Endothelial cell of umbilical vein (primary cell): ENCODE measurements around the gene LRCH1. TPM values are rescaled to one million over a fixed set of nuclear protein-coding genes. Genes with fewer than 3 reads are reported as not detected.

Source experiments
- BruUV-seq: library from RNA; stranded (reverse); fragments of 400-500 nt; replicated peaks from 2 replicates; lab custom pipeline; 2021; lab: Mats Ljungman, UMichigan
- CTCF ChIA-PET: fragments of 300-600, 350-600 bp; sonication (Branson Sonifier 250); formaldehyde crosslinking; loops from one replicate; lab custom pipeline; 2021; ENCODE audit warnings: antibody characterized with exemption, inconsistent platforms; lab: Charles Lee
- POLR2A ChIA-PET: fragments of 300-600, 350-600 bp; sonication (Branson Sonifier 250); formaldehyde crosslinking; loops from one replicate; lab custom pipeline; 2021; ENCODE audit warnings: antibody characterized with exemption, inconsistent platforms; lab: Charles Lee
- DNase-seq: peaks from one replicate; pipeline ENCODE4 v3.0.0-alpha.2; 2011; ENCODE audit warnings: low read depth, low spot score
- FAIRE-seq: peaks from 2 replicates; lab custom pipeline; 2011; peaks lifted over from hg19 to GRCh38; lab: Jason Lieb, UNC
- H2AFZ ChIP-seq: 2 replicates; pipeline ENCODE4 v1.6.0; 2012; ENCODE audit warnings: low read depth, low read length, control low read depth, inconsistent platforms
- H3K27ac ChIP-seq: 2 replicates; pipeline ENCODE4 v1.5.1; 2011; ENCODE audit warnings: low read depth, mild to moderate bottlenecking, control low read depth, low read length, moderate library complexity; ENCODE audit not compliant: insufficient read depth
- H3K27me3 ChIP-seq, 2 experiments: 2 replicates each; pipeline versions ENCODE4 v1.6.0 to v1.6.1; 2011; ENCODE audit warnings: low read length in 2 of 2, mixed read lengths in 1 of 2; ENCODE audit not compliant: control insufficient read depth in 2 of 2, insufficient read depth in 2 of 2
- H3K36me3 ChIP-seq, 2 experiments: 2 replicates in 1 of 2; 3 replicates in 1 of 2; pipeline ENCODE4 v1.5.1; 2011; ENCODE audit warnings: low read length in 2 of 2, mild to moderate bottlenecking in 1 of 2, moderate library complexity in 1 of 2; ENCODE audit not compliant: control insufficient read depth in 2 of 2, insufficient read depth in 2 of 2; ENCODE audit errors: extremely low read depth in 1 of 2
- H3K4me1 ChIP-seq: 3 replicates; pipeline ENCODE4 v1.5.1; 2011; ENCODE audit warnings: mild to moderate bottlenecking, low read length; ENCODE audit not compliant: control insufficient read depth, insufficient read depth; ENCODE audit errors: extremely low read depth
- H3K4me2 ChIP-seq: 2 replicates; pipeline ENCODE4 v1.6.1; 2011; ENCODE audit warnings: low read length, control low read depth, mixed read lengths; ENCODE audit not compliant: insufficient read depth
- H3K4me3 ChIP-seq, 3 experiments: fragments of 200-600 bp in 1 of 3; sonication (generic), shearing (Covaris generic) in 1 of 3; replicated peaks in 1 of 3; 2 replicates each; pipeline ENCODE4 v1.5.1; 2011 to 2016; ENCODE audit warnings: control low read depth in 3 of 3, low read length in 3 of 3, mild to moderate bottlenecking in 2 of 3, inconsistent platforms in 1 of 3, low read depth in 1 of 3, moderate library complexity in 1 of 3; ENCODE audit not compliant: insufficient read depth in 1 of 3
- H3K79me2 ChIP-seq: 2 replicates; pipeline ENCODE4 v1.6.0; 2012; ENCODE audit warnings: low read length, inconsistent platforms; ENCODE audit not compliant: control insufficient read depth, insufficient read depth
- H3K9ac ChIP-seq: replicated peaks from 2 replicates; pipeline ENCODE3; 2011; ENCODE audit warnings: low read length, control low read depth; ENCODE audit not compliant: insufficient read depth; ENCODE audit errors: extremely low read depth
- H3K9me1 ChIP-seq: replicated peaks from 3 replicates; pipeline ENCODE4 v1.6.0; 2011; ENCODE audit warnings: mild to moderate bottlenecking, low read length; ENCODE audit not compliant: control insufficient read depth, insufficient read depth; ENCODE audit errors: extremely low read depth
- H3K9me3 ChIP-seq: replicated peaks from 2 replicates; pipeline ENCODE4 v1.5.1; 2012; ENCODE audit warnings: low read length, inconsistent platforms; ENCODE audit not compliant: control insufficient read depth, insufficient read depth
- H4K20me1 ChIP-seq: replicated peaks from 2 replicates; pipeline ENCODE3; 2011; ENCODE audit warnings: mild to moderate bottlenecking, low read length; ENCODE audit not compliant: control insufficient read depth, insufficient read depth; ENCODE audit errors: extremely low read depth
- EZH2 ChIP-seq: IDR thresholded peaks from 2 replicates; pipeline ENCODE4 v1.6.1; 2012; ENCODE audit warnings: borderline replicate concordance, low read depth, mild to moderate bottlenecking, moderate library complexity, low read length, inconsistent platforms; ENCODE audit not compliant: severe bottlenecking
- FOS ChIP-seq: IDR thresholded peaks from 2 replicates; pipeline ENCODE4 v1.6.1; 2011; ENCODE audit warnings: mild to moderate bottlenecking, low read length, moderate library complexity, borderline replicate concordance; ENCODE audit not compliant: insufficient read depth
- GATA2 ChIP-seq: IDR thresholded peaks from 2 replicates; pipeline ENCODE4 v1.7.0; 2011; ENCODE audit warnings: low read depth, mild to moderate bottlenecking, moderate library complexity, mixed read lengths, low read length; ENCODE audit not compliant: insufficient read length, insufficient read depth
- JUN ChIP-seq: IDR thresholded peaks from 2 replicates; pipeline ENCODE4 v1.6.1; 2011; ENCODE audit warnings: borderline replicate concordance, low read depth; ENCODE audit not compliant: insufficient read length, insufficient read depth
- MAX ChIP-seq: IDR thresholded peaks from 2 replicates; pipeline ENCODE4 v1.6.1; 2011; ENCODE audit not compliant: insufficient read depth, insufficient read length
- MYC ChIP-seq: IDR thresholded peaks from one replicate; pipeline ENCODE4 v1.6.1; 2011; ENCODE audit warnings: mild to moderate bottlenecking, low read depth, low read length
- POLR2A ChIP-seq: IDR thresholded peaks from 2 replicates; pipeline ENCODE4 v1.6.1; 2012; ENCODE audit warnings: low read depth, mild to moderate bottlenecking, control low read depth, low read length
- POLR2AphosphoS5 ChIP-seq: IDR thresholded peaks from 2 replicates; pipeline ENCODE4 v1.6.1; 2012; ENCODE audit warnings: low read depth, mild to moderate bottlenecking, control low read depth, low read length, moderate library complexity; ENCODE audit not compliant: insufficient read depth
- dilution Hi-C: fragments of 300-500 bp; cut with MboI; formaldehyde crosslinking; loops from one replicate; pipeline ENCODE4 v1.15.0; 2019; ENCODE audit warnings: low sequenced_read_pairs; ENCODE audit not compliant: extremely low pct_ligation_motif_present
- intact Hi-C: fragments of 100-400 bp; cut with micrococcal nuclease; formaldehyde crosslinking; loops from one replicate; pipeline ENCODE4 v1.10.0; 2022
- polyA plus RNA-seq, 4 experiments: library from polyadenylated mRNA; depleted of rRNA in 3 of 4; stranded (reverse) in 3 of 4; unstranded in 1 of 4; fragments of >200 nt; gene quantifications; 2 replicates each; pipeline versions ENCODE4 v1.2.1 to v1.2.3, GENCODE V29; 2011 to 2012; ENCODE audit warnings: missing spikeins in 1 of 4
- total RNA-seq: library from RNA; stranded (reverse); gene quantifications from 2 replicates; pipeline ENCODE4 v1.2.3, GENCODE V29; 2021
- TF ChIP-seq, protein P1 (sequence below), 2 donors: IDR thresholded peaks; 1 replicate in 1 of 2; 2 replicates in 1 of 2; pipeline ENCODE4 v1.5.1; 2011; ENCODE audit warnings: low read length in 2 of 2, mild to moderate bottlenecking in 2 of 2, moderate library complexity in 2 of 2, control low read depth in 1 of 2, inconsistent platforms in 1 of 2, low read depth in 1 of 2; ENCODE audit not compliant: insufficient read depth in 1 of 2; ENCODE audit errors: extremely low read depth in 1 of 2

LRCH1 gene
- total and polyA plus RNA-seq, 2 donors (not counting 3 experiments of a cell fraction or from before 2014, with no cell fraction given) = 5.4 to 16.5 TPM

GRCh38 chr13:46536341-46536740, 16.6 kb upstream of the LRCH1 start:
- Histone ChIP-seq H2AFZ (no peak overlapping the region), H3K36me3 (no peaks in the 10 kb centered on the region), H3K9me1 (no peaks in the 10 kb centered on the region), H3K9me3 (no peaks in the 10 kb centered on the region), H3K27ac (no peak overlapping the region), H4K20me1 (no peaks in the 10 kb centered on the region), H3K9ac (no peak overlapping the region), H3K4me1 (no peaks in the 10 kb centered on the region), H3K4me3 (no peak overlapping the region), H3K79me2 (no peaks in the 10 kb centered on the region), H3K4me2 (no peak overlapping the region), H3K27me3 (peaks cover 3 to 9% of the 10 kb centered on the region in 2 experiments)
- ChIA-PET CTCF (interaction anchor here (1.1 kb wide), 1 partner anchor 16 kb away, joined by 4 read pairs; no protein-coding TSS in a partner anchor), POLR2A (no interaction called here)
- no TSS peak for BruUV-seq
- intact Hi-C loops = no loop called here
- dilution Hi-C loops = no loop called here
- no peak for TF ChIP-seq MAX
- no peak for TF ChIP-seq POLR2AphosphoS5
- TF ChIP-seq GATA2 = no peak
- TF ChIP-seq, protein P1, sequence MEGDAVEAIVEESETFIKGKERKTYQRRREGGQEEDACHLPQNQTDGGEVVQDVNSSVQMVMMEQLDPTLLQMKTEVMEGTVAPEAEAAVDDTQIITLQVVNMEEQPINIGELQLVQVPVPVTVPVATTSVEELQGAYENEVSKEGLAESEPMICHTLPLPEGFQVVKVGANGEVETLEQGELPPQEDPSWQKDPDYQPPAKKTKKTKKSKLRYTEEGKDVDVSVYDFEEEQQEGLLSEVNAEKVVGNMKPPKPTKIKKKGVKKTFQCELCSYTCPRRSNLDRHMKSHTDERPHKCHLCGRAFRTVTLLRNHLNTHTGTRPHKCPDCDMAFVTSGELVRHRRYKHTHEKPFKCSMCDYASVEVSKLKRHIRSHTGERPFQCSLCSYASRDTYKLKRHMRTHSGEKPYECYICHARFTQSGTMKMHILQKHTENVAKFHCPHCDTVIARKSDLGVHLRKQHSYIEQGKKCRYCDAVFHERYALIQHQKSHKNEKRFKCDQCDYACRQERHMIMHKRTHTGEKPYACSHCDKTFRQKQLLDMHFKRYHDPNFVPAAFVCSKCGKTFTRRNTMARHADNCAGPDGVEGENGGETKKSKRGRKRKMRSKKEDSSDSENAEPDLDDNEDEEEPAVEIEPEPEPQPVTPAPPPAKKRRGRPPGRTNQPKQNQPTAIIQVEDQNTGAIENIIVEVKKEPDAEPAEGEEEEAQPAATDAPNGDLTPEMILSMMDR (IDR thresholded peaks at IDR 0.05; ENCODE audit: extremely low read depth in 1 of 2, insufficient read depth in 1 of 2, low read depth in 1 of 2, low read length in 2 of 2) = no peak
- TF ChIP-seq FOS = no peak
- no peak for TF ChIP-seq MYC
- TF ChIP-seq POLR2A = no peak
- no peak for TF ChIP-seq EZH2
- TF ChIP-seq JUN = no peak
- DNase-seq = no peak
- FAIRE-seq = no peak
